K562 (cell line): ENCODE results near the gene CFAP52. TPM values are rescaled to one million over a fixed set of nuclear protein-coding genes. Genes with fewer than 3 reads are reported as not detected.

Source experiments
- ATAC-seq: fragments of 200-7000 bp; cut with Tn5 transposase; 3 replicates; pipeline ENCODE4 v1.9.1; 2020; ENCODE audit warnings: moderate library complexity
- BruUV-seq: library from RNA; stranded (reverse); fragments of 400-500 nt; replicated peaks from 2 replicates; lab custom pipeline; 2021; lab: Mats Ljungman, UMichigan
- CTCF ChIA-PET: fragments of 300-600 bp; formaldehyde crosslinking; extraction: SDS; loops from one replicate; lab custom pipeline; 2021; ENCODE audit warnings: low intra/inter-chr PET ratio; lab: Yijun Ruan, JAX
- POLR2A ChIA-PET: fragments of 300-600, 350-650 bp; sonication (Branson Sonifier 250); formaldehyde crosslinking; extraction: SDS; loops from one replicate; lab custom pipeline; 2021; ENCODE audit warnings: antibody characterized with exemption, inconsistent platforms; lab: Yijun Ruan, JAX
- DNase-seq, 4 experiments: peaks; one replicate each; pipeline versions ENCODE4 v3.0.0 to v3.0.0-alpha.2; 2011 to 2018; ENCODE audit warnings: low spot score in 3 of 4, mixed read lengths in 3 of 4; ENCODE audit errors: extremely low read depth in 1 of 4
- FAIRE-seq: peaks from 2 replicates; lab custom pipeline; 2011; peaks lifted over from hg19 to GRCh38; lab: Jason Lieb, UNC
- H2AFZ ChIP-seq: 2 replicates; pipeline ENCODE4 v1.6.0; 2011; ENCODE audit warnings: low read depth, low read length, control low read depth, inconsistent platforms
- H3K27ac ChIP-seq: fragments of 200-600 bp; 3 replicates; pipeline ENCODE4 v1.8.0; 2011; ENCODE audit warnings: low read depth, mild to moderate bottlenecking, control low read depth, inconsistent platforms, low read length, moderate library complexity, mixed read lengths; ENCODE audit errors: extremely low read depth
- H3K27me3 ChIP-seq, 2 experiments: fragments of 300-600 bp in 1 of 2; 2 replicates in 1 of 2; 3 replicates in 1 of 2; pipeline versions ENCODE4 v1.6.0 to v1.8.0; 2011; ENCODE audit warnings: inconsistent platforms in 2 of 2, low read length in 2 of 2, mild to moderate bottlenecking in 1 of 2, mixed read lengths in 1 of 2, moderate library complexity in 1 of 2; ENCODE audit not compliant: control insufficient read depth in 2 of 2, insufficient read depth in 2 of 2
- H3K36me3 ChIP-seq: fragments of 300-600 bp; 3 replicates; pipeline ENCODE4 v1.8.0; 2011; ENCODE audit warnings: mild to moderate bottlenecking, low read length, inconsistent platforms; ENCODE audit not compliant: control insufficient read depth, insufficient read depth
- H3K4me1 ChIP-seq, 2 experiments: fragments of 200-600 bp in 1 of 2; replicated peaks in 1 of 2; 2 replicates in 1 of 2; 3 replicates in 1 of 2; pipeline versions ENCODE4 v1.5.1 to v1.8.0; 2011; ENCODE audit warnings: inconsistent platforms in 2 of 2, low read length in 2 of 2, mild to moderate bottlenecking in 1 of 2, mixed read lengths in 1 of 2, moderate library complexity in 1 of 2; ENCODE audit not compliant: control insufficient read depth in 2 of 2, insufficient read depth in 2 of 2
- H3K4me2 ChIP-seq: 2 replicates; pipeline ENCODE4 v1.6.1; 2011; ENCODE audit warnings: low read length, control low read depth, inconsistent platforms, mixed read lengths; ENCODE audit not compliant: insufficient read depth
- H3K4me3 ChIP-seq: fragments of 200-600 bp; sonication (generic), shearing (Covaris generic); 2 replicates; pipeline ENCODE4 v1.5.1; 2016; ENCODE audit warnings: control low read depth, inconsistent platforms
- H3K79me2 ChIP-seq: fragments of 200-600 bp; 3 replicates; pipeline ENCODE4 v1.8.0; 2011; ENCODE audit warnings: low read length, inconsistent platforms; ENCODE audit not compliant: control insufficient read depth, insufficient read depth
- H3K9ac ChIP-seq, 2 experiments: 2 replicates each; pipeline versions ENCODE4 v1.6.0 to v1.6.1; 2011; ENCODE audit warnings: low read depth in 2 of 2, low read length in 2 of 2, control low read depth in 1 of 2, inconsistent platforms in 1 of 2, mild to moderate bottlenecking in 1 of 2, mixed read lengths in 1 of 2; ENCODE audit not compliant: insufficient read depth in 1 of 2
- H3K9me1 ChIP-seq: one replicate; pipeline ENCODE4 v1.6.0; 2011; ENCODE audit warnings: inconsistent platforms, mild to moderate bottlenecking, low read length, moderate library complexity; ENCODE audit not compliant: control insufficient read depth, insufficient read depth
- H3K9me3 ChIP-seq: replicated peaks from 2 replicates; pipeline ENCODE4 v1.5.1; 2011; ENCODE audit warnings: low read depth, low read length, inconsistent platforms; ENCODE audit not compliant: control insufficient read depth, insufficient read depth
- H4K20me1 ChIP-seq: replicated peaks from 2 replicates; pipeline ENCODE4 v1.6.1; 2011; ENCODE audit warnings: low read length, inconsistent platforms, mixed read lengths; ENCODE audit not compliant: control insufficient read depth, insufficient read depth
- BRF2 ChIP-seq: IDR thresholded peaks from 3 replicates; pipeline ENCODE4 v1.6.1; 2011; ENCODE audit warnings: borderline replicate concordance, mild to moderate bottlenecking; ENCODE audit not compliant: insufficient read length, insufficient read depth
- CEBPB ChIP-seq: fragments of 450-650 bp; IDR thresholded peaks from 2 replicates; pipeline ENCODE4 v1.6.1; 2016; ENCODE audit warnings: missing genetic modification characterization, missing compliant biosample characterization
- WGBS: fragments of 100-300 bp; shearing (Covaris generic); methylation state at CpG from one replicate; pipeline ENCODE4 v1.1.6; 2016; ENCODE audit warnings: low coverage, mixed read lengths; ENCODE audit not compliant: insufficient coverage; ENCODE audit errors: missing lambda C conversion rate; 5-methylcytosine and 5-hydroxymethylcytosine counted together
- in situ Hi-C: fragments of 300-500 bp; cut with MboI; formaldehyde crosslinking; loops from 4 replicates; pipeline ENCODE4 v1.15.0; 2018; ENCODE audit warnings: inconsistent platforms, mixed read lengths
- intact Hi-C: fragments of 100-400 bp; cut with micrococcal nuclease; formaldehyde crosslinking; loops from 2 replicates; pipeline ENCODE4 v1.14.2; 2022
- polyA plus RNA-seq, 8 experiments: library from polyadenylated mRNA; depleted of rRNA in 4 of 8; stranded (reverse) in 5 of 8; unstranded in 3 of 8; fragments of >200 nt; fragmentation: Nextera tagmentation in 2 of 8; fragmentation: Illumina TruSeq in 1 of 8; extraction: Ambion mirVana in 2 of 8; extraction: Trizol in 1 of 8; gene quantifications; 2 replicates each; pipeline versions ENCODE4 v1.2.1 to v1.2.3, GENCODE V29; 2011 to 2014; ENCODE audit warnings: inconsistent platforms in 1 of 8, missing spikeins in 1 of 8
- total RNA-seq, 7 experiments: library from RNA; depleted of rRNA in 6 of 7; stranded (reverse); fragments of >200 nt in 6 of 7; fragmentation: Illumina TruSeq in 2 of 7; extraction: Trizol in 2 of 7; gene quantifications; 2 replicates each; pipeline versions ENCODE4 v1.2.1 to v1.2.3, GENCODE V29; 2011 to 2021; ENCODE audit warnings: low replicate concordance in 1 of 7
- TF ChIP-seq, protein P1 (sequence below): fragments of 450-650 bp; IDR thresholded peaks from 2 replicates; pipeline ENCODE4 v1.6.1; 2017; ENCODE audit warnings: antibody characterized with exemption

The CFAP52 gene
- total and polyA plus RNA-seq, 9 of the 15 experiments (the other 6 are each of a cell fraction or from before 2014, with no cell fraction given) = not detected

DNA sequence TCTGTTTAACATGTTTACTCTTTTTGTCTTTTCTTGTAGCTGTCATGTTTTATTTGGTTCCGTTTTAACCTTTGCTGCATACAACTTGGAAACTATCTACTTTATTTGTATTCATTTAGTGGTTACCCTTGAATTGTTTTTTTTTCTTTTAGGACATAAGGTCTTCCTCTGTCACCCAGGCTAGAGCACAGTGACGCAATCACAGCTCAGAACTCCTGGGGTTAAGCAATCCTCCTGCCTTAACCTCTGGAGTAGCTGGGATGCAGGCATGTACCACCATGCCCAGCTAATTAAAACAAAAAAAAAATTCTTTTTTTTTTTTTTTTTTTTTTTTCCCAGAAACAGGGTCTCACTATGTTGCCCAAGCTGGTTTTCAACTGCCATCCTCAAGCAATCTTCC lies 39.0 kb downstream of the CFAP52 start:
- DNase-seq (no peak), FAIRE-seq (no peak), ATAC-seq (no peak)
- BruUV-seq = no TSS peak
- 0% methylated on average over 2 of the region's 2 CpGs for WGBS
- no peaks in the 10 kb centered on the region for H3K27me3 ChIP-seq
- H3K4me1 ChIP-seq = no peaks in the 10 kb centered on the region
- H3K9me1 ChIP-seq = no peaks in the 10 kb centered on the region
- no peak overlapping the region for H3K4me2 ChIP-seq
- ChIA-PET POLR2A (no interaction called here), CTCF (no interaction called here)
- no peak overlapping the region for H2AFZ ChIP-seq
- H4K20me1 ChIP-seq = no peaks in the 10 kb centered on the region
- H3K9me3 ChIP-seq = no peaks in the 10 kb centered on the region
- H3K36me3 ChIP-seq = no peaks in the 10 kb centered on the region
- no peaks in the 10 kb centered on the region for H3K79me2 ChIP-seq
- intact Hi-C loops = no loop called here
- no peak overlapping the region for H3K27ac ChIP-seq
- no peak overlapping the region for H3K9ac ChIP-seq
- H3K4me3 ChIP-seq = no peak overlapping the region
- TF ChIP-seq, protein P1, sequence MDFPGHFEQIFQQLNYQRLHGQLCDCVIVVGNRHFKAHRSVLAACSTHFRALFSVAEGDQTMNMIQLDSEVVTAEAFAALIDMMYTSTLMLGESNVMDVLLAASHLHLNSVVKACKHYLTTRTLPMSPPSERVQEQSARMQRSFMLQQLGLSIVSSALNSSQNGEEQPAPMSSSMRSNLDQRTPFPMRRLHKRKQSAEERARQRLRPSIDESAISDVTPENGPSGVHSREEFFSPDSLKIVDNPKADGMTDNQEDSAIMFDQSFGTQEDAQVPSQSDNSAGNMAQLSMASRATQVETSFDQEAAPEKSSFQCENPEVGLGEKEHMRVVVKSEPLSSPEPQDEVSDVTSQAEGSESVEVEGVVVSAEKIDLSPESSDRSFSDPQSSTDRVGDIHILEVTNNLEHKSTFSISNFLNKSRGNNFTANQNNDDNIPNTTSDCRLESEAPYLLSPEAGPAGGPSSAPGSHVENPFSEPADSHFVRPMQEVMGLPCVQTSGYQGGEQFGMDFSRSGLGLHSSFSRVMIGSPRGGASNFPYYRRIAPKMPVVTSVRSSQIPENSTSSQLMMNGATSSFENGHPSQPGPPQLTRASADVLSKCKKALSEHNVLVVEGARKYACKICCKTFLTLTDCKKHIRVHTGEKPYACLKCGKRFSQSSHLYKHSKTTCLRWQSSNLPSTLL = no peak
- TF ChIP-seq CEBPB (tag) (0 out of 2 replicates have a peak, but pooled peaks have one; percentile 9), BRF2 (no peak)
- in situ Hi-C loops = no loop called here
